GM12801 (cell line): Measurements from ENCODE around the gene RNF213.

ENCODE experiments used
- CTCF ChIP-seq: IDR thresholded peaks from one replicate; pipeline ENCODE4 v1.5.1; 2011; ENCODE audit warnings: control low read depth; ENCODE audit not compliant: insufficient read length; ENCODE audit errors: extremely low read depth

RNF213 gene

GRCh38 chr17:80281516-80281915, 20.9 kb downstream of the RNF213 start:
- no peak for TF ChIP-seq CTCF

DNA sequence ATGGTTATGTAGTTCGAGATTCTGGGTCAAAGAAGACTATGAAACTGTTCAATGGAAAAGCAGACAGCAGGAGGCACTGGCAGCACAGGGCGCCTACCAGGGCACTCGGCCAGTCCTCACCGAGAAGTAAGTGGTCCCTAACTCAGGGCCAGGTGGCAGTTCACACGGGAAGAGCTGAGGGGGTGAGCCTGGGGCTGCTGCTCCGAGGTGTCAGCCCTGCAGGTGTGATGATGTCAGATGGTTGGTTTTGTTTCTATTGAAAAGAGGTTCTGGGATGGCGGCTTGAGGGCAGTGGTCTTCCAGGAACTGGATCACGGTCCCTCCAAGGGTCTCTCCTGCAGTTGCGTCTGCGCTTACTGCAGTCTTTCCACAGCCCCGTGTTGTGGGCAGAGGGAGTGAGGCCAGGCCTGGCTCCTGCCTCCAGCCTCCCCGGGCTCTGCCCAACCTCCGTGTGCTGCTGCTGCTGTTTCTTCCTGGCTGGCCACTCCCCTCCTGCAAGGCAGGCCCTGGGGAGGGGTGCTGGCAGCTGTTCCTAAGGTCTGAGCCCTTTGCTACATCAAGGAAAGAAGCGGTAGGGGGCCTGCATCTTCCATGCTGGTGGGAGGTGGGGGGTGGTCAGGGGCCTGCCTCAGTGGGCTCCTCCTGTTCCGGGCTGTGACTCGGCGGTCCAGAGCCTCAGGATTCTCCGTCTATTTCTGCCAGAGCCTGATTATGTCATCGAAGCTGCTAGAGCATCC, 22.6 kb downstream of the RNF213 start:
- no peak for TF ChIP-seq CTCF

DNA sequence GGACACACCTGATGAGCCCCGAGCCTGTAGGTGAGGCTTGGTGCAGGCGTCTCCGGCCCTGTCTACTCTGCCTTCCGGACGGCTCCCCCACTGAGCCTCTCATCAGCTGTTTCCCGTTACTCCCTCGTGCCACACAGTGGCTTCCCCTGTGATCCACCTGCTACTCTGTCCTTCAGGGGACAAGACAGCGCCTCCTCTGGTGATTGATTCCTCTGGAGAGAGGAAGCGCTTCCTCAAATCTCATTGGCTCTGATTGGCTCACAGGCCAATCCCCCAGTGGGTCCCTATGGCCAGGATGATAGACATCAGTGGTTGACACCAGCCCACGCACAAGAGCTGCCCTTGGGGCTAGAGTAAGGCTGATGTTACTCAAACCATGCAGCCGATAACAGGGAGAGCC, 24.0 kb downstream of the RNF213 start:
- TF ChIP-seq CTCF, result no peak

DNA sequence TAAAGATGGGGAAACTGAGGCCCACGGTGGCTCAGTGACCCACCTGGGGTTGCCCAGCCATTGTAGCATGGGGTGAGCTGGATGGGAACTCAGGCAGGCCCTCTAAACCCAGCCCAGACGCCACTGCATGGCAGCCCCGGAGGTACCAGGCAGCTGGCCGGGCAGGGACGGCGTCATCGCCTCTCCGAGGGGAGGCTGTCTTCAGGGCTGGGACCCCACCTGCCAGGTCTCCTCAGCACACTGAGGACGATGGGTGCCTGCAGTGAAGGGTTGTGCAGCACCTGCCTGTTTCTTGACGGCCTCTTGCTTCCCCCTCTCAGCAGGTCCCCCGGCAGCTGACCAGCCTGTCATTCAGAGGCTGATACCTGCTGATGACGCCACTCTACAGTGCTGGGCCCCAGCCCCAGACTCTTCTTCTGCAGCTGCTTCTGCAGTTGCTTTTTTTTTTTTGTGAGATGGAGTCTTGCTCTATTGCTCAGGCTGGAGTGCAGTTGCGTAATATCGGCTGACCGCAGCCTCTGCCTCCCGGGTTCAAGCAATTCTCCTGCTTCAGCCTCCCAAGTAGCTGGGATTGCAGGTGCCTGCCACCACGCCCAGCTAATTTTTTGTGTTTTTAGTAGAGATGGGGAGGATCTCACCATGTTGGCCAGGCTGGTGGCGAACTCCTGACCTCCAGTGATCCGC, 24.7 kb downstream of the RNF213 start:
- TF ChIP-seq CTCF, result no peak

DNA sequence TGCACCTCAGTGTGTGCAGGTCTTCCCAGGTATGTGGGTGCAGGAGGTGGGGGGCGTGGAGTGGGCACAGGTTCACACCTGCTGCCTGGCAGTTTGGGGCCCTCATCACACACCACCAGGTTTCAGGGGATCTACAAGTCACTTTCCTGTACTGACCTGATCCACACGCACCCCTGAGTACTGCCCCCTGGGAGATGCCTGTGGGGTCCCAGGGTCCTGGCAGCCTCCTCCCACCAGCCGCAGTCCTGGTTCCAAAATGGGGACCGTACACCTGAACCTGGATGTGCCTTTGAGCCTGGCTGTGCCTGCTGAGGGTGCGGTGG, 25.9 kb downstream of the RNF213 start:
- TF ChIP-seq CTCF, result no peak

DNA sequence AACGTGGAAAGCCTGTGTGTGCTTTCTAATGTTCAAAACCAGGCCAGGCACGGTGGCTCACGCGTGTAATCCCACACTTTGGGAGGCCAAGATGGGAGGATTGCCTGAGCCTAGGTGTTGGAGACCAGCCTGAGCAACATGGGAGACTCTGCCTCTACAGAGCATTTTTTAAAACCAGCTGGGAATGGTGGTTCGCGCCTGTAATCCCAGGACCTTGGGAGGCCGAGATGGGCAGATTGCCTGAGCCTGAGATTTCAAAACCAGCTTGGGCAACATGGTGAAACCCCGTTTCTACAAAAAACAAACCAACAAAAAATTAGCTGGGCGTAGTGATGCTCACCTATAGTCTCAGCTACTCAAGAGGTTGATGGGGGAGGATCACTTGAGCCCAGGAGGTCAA, 26.4 kb downstream of the RNF213 start:
- no peak for TF ChIP-seq CTCF

DNA sequence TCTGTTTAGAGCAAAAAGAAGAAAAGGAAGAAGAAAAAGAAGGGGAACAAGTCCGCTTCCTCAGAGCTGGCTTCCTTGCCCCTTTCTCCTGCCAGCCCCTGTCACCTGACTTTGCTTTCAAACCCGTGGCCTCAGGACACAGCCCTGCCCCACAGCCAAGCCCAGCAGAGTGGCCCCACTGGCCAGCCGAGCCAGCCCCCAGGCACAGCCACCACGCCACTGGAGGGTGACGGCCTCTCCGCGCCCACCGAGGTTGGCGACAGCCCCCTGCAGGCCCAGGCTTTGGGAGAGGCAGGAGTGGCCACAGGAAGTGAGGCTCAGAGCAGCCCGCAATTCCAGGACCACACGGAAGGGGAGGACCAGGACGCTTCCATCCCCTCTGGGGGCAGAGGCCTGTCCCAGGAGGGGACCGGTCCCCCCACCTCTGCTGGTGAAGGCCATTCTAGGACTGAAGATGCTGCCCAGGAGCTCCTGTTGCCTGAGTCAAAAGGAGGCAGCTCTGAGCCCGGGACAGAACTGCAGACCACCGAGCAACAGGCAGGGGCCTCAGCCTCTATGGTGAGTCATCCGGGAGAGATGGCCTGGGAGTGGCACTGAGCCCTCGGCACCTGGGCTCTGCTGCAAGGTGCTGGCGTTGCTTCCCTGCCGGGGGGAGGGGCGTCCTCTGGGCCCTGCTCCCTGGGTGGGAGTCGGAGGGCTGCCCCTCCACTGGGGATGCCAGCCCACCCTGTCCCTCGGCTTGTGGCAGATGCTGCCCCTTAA, 27.3 kb downstream of the RNF213 start:
- TF ChIP-seq CTCF, result no peak
